ENCODE measurements around the gene IL23R.

IL23R gene

DNA sequence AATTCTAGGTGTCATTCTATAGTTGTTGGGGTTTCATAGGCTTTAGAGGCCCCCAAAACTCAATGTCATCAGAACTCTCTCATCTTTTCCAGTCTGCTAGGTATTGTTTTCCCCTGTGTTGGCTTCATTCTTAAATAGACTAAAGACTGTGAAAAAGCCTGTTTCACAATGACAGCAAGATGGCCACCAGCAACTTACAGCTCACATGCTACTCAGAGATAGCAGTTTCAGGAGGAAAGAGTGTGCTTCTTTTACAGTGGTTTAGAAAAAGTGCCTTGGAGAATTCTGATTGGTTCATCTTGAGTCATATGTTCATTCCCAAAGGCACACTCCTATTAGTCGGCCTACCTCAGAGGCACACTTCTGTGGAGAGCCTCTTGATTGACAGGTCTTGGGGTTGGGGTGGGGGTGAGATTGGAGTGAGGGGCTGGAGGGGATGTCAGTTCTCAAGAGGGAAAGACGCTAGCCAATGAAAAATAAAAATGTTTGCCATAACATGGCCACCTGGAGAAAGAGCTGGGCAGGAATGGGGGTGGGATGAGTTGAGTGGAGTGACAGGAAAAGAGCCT is 8.5 kb downstream of the IL23R start:
- no peak overlapping the region for H3K4me3 ChIP-seq (ENCODE audit: low read depth, low read length, poor library complexity, severe bottlenecking)
- TF ChIP-seq CTCF (IDR thresholded peaks at IDR 0.05; ENCODE audit: low read length) (no peak), EZH2 (IDR thresholded peaks at IDR 0.05; ENCODE audit: borderline replicate concordance, low read length) (no peak)
- no peak overlapping the region for H3K4me2 ChIP-seq (ENCODE audit: low read length)
- no peak overlapping the region for H3K27ac ChIP-seq (ENCODE audit: low read depth, low read length, poor library complexity, severe bottlenecking)
- no peaks in the 10 kb centered on the region for H4K20me1 ChIP-seq (ENCODE audit: insufficient read depth, low read length)
- H3K9me3 ChIP-seq (ENCODE audit: low read length), result no peaks in the 10 kb centered on the region
- no peak overlapping the region for H2AFZ ChIP-seq (ENCODE audit: low read length)
- no peaks in the 10 kb centered on the region for H3F3A ChIP-seq (ENCODE audit: insufficient read depth, low read length)
- H3K27me3 ChIP-seq (ENCODE audit: insufficient read depth, low read length), result no peaks in the 10 kb centered on the region
- no peak overlapping the region for H3K9ac ChIP-seq (ENCODE audit: low read length)
- H3K4me1 ChIP-seq (ENCODE audit: insufficient read depth, low read length, severe bottlenecking), result no peaks in the 10 kb centered on the region
- no peaks in the 10 kb centered on the region for H3K36me3 ChIP-seq (ENCODE audit: insufficient read depth, low read length)
- no peaks in the 10 kb centered on the region for H3K9me2 ChIP-seq (ENCODE audit: low read depth, low read length)
- H3K79me2 ChIP-seq (ENCODE audit: insufficient read depth, low read length), result no peaks in the 10 kb centered on the region

DNA sequence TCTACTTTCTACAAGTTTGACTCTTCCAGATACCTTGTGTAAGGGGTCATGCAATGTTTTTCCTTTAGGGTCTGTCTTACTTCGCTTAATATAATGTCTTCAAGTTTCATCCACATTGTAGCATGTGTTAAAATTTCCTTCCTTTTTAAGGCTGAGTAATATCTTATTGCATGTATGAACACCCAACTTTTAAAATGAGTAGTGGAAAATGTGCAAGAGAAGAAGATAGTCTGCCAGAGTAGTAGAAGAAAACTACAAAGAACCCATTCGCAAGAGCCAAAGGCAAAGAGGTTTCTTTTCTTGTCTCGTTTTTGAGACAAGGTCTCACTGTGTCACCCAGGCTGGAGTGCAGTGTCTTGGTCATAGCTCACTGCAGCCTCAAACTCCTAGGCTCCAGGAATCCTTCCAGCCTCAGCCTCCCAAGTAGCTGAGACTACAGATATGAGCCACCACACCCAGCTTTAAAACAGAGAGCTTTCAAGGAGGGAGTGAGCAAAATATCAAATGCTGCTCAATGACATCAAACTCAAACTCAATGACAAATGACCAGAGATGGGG is 9.4 kb downstream of the IL23R start:
- H3K79me2 ChIP-seq (ENCODE audit: insufficient read depth, low read length), result no peaks in the 10 kb centered on the region
- H3K27me3 ChIP-seq (ENCODE audit: insufficient read depth, low read length), result no peaks in the 10 kb centered on the region
- no peaks in the 10 kb centered on the region for H4K20me1 ChIP-seq (ENCODE audit: insufficient read depth, low read length)
- H3F3A ChIP-seq (ENCODE audit: insufficient read depth, low read length), result no peaks in the 10 kb centered on the region
- H3K9ac ChIP-seq (ENCODE audit: low read length), result no peak overlapping the region
- no peak overlapping the region for H2AFZ ChIP-seq (ENCODE audit: low read length)
- H3K4me3 ChIP-seq (ENCODE audit: low read depth, low read length, poor library complexity, severe bottlenecking), result no peak overlapping the region
- no peaks in the 10 kb centered on the region for H3K9me3 ChIP-seq (ENCODE audit: low read length)
- no peaks in the 10 kb centered on the region for H3K9me2 ChIP-seq (ENCODE audit: low read depth, low read length)
- H3K4me2 ChIP-seq (ENCODE audit: low read length), result no peak overlapping the region
- H3K27ac ChIP-seq (ENCODE audit: low read depth, low read length, poor library complexity, severe bottlenecking), result no peak overlapping the region
- TF ChIP-seq CTCF (IDR thresholded peaks at IDR 0.05; ENCODE audit: low read length), result no peak
- no peak for TF ChIP-seq EZH2 (IDR thresholded peaks at IDR 0.05; ENCODE audit: borderline replicate concordance, low read length)
- H3K4me1 ChIP-seq (ENCODE audit: insufficient read depth, low read length, severe bottlenecking), result no peaks in the 10 kb centered on the region
- H3K36me3 ChIP-seq (ENCODE audit: insufficient read depth, low read length), result no peaks in the 10 kb centered on the region

DNA sequence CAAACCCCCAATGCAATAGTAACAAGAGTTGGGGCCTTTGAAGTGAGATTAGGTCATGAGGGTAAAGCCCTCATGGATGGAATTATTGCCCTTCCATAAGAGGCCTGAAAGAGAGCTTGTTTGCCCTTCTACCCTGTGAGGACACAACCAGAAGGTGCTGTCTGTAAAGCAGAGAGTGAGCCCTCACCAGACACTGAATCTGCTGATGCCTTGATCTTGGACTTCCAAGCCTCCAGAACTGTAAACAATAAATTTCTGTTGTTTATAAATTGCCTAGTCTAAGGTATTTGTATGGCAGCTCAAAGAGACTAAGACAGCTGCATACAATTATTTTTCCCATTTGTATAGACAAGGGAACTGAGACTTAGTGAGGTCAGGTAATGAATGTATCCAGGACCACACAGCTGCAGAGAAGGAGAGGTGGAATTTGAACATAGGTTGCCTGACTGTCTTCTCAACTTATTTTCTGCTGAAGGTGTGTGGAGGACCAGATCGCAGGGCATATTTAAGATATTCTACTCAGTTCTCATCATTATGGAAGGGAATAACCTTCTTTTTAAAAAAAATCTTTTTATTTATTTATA is 18.7 kb downstream of the IL23R start:
- no peak overlapping the region for H2AFZ ChIP-seq (ENCODE audit: low read length)
- H3K4me1 ChIP-seq (ENCODE audit: insufficient read depth, low read length, severe bottlenecking), result no peaks in the 10 kb centered on the region
- no peaks in the 10 kb centered on the region for H3K79me2 ChIP-seq (ENCODE audit: insufficient read depth, low read length)
- no peak overlapping the region for H3K27ac ChIP-seq (ENCODE audit: low read depth, low read length, poor library complexity, severe bottlenecking)
- H3K9me2 ChIP-seq (ENCODE audit: low read depth, low read length), result no peaks in the 10 kb centered on the region
- TF ChIP-seq EZH2 (IDR thresholded peaks at IDR 0.05; ENCODE audit: borderline replicate concordance, low read length) (no peak), CTCF (IDR thresholded peaks at IDR 0.05; ENCODE audit: low read length) (no peak)
- H3K36me3 ChIP-seq (ENCODE audit: insufficient read depth, low read length), result no peaks in the 10 kb centered on the region
- no peak overlapping the region for H3K4me2 ChIP-seq (ENCODE audit: low read length)
- H3K9ac ChIP-seq (ENCODE audit: low read length), result no peak overlapping the region
- H3K9me3 ChIP-seq (ENCODE audit: low read length), result no peaks in the 10 kb centered on the region
- H3K4me3 ChIP-seq (ENCODE audit: low read depth, low read length, poor library complexity, severe bottlenecking), result no peak overlapping the region
- no peaks in the 10 kb centered on the region for H4K20me1 ChIP-seq (ENCODE audit: insufficient read depth, low read length)
- H3F3A ChIP-seq (ENCODE audit: insufficient read depth, low read length), result no peaks in the 10 kb centered on the region
- H3K27me3 ChIP-seq (ENCODE audit: insufficient read depth, low read length), result no peaks in the 10 kb centered on the region
